K562 (cell line): ENCODE data around the gene LAT. TPM values are rescaled to one million over a fixed set of nuclear protein-coding genes. Genes with fewer than 3 reads are reported as not detected.

Source experiments
- CCNT2 ChIP-seq: IDR thresholded peaks from 2 replicates; pipeline ENCODE4 v1.6.1; 2011; ENCODE audit warnings: borderline replicate concordance, low read depth, mild to moderate bottlenecking, moderate library complexity, mixed read lengths, low read length; ENCODE audit not compliant: insufficient read length; ENCODE audit errors: extremely low read depth
- CXXC5 ChIP-seq: fragments of 250-450 bp; sonication (Bioruptor Pico); IDR thresholded peaks from 2 replicates; pipeline ENCODE4 v1.8.0; 2022; ENCODE audit warnings: inconsistent platforms, mild to moderate bottlenecking, moderate library complexity
- DACH1 ChIP-seq: fragments of 450-650 bp; IDR thresholded peaks from 2 replicates; pipeline ENCODE4 v1.6.1; 2018; ENCODE audit not compliant: partially characterized antibody
- FOXP1 ChIP-seq: sonication (generic); formaldehyde crosslinking; IDR thresholded peaks from 2 replicates; pipeline ENCODE4 v1.8.0; 2022; ENCODE audit warnings: mild to moderate bottlenecking, missing genetic modification reagents
- GABPA ChIP-seq: fragments of 200-800 bp; sonication (Bioruptor generic); conservative IDR thresholded peaks from 2 replicates; pipeline ENCODE4 v1.6.1; 2016; ENCODE audit warnings: low read depth, missing genetic modification characterization, missing compliant biosample characterization
- MAZ ChIP-seq, 2 experiments: fragments of 450-650 bp in 1 of 2; sonication (generic) in 1 of 2; formaldehyde crosslinking; IDR thresholded peaks in 1 of 2; conservative IDR thresholded peaks in 1 of 2; 2 replicates each; pipeline versions ENCODE4 v1.4.0 to v1.5.0; 2020; ENCODE audit warnings: mild to moderate bottlenecking in 1 of 2, missing genetic modification reagents in 1 of 2
- NONO ChIP-seq, 2 experiments: fragments of 200-400 bp in 1 of 2; fragments of 450-650 bp in 1 of 2; formaldehyde crosslinking in 1 of 2; IDR thresholded peaks; 2 replicates each; pipeline ENCODE4 v1.6.1; 2017; ENCODE audit warnings: low read depth in 2 of 2, mild to moderate bottlenecking in 2 of 2, moderate library complexity in 2 of 2, low read length in 1 of 2
- NR2C1 ChIP-seq, 2 experiments: fragments of 450-650 bp; IDR thresholded peaks; 2 replicates each; pipeline ENCODE4 v1.6.1; 2017; ENCODE audit warnings: mild to moderate bottlenecking in 2 of 2, antibody characterized with exemption in 1 of 2, inconsistent platforms in 1 of 2, missing compliant biosample characterization in 1 of 2, missing genetic modification characterization in 1 of 2
- POLR2AphosphoS5 ChIP-seq: IDR thresholded peaks from 2 replicates; pipeline ENCODE4 v1.6.1; 2011; ENCODE audit warnings: mild to moderate bottlenecking, low read depth, low read length, moderate library complexity; ENCODE audit not compliant: control insufficient read depth, insufficient read depth
- ZNF197 ChIP-seq: fragments of 200-800 bp; sonication (Bioruptor generic); IDR thresholded peaks from 2 replicates; pipeline ENCODE4 v1.6.1; 2016; ENCODE audit warnings: low read depth, missing genetic modification characterization, missing compliant biosample characterization
- ZNF318 ChIP-seq, 2 experiments: fragments of 450-650 bp; IDR thresholded peaks; 2 replicates each; pipeline ENCODE4 v1.6.1; 2016; ENCODE audit warnings: mild to moderate bottlenecking in 2 of 2, borderline replicate concordance in 1 of 2, low read depth in 1 of 2, moderate library complexity in 1 of 2
- ZNF384 ChIP-seq: IDR thresholded peaks from 2 replicates; pipeline ENCODE4 v1.6.1; 2012; ENCODE audit warnings: low read depth, low read length, improper control_type of control experiment
- ZNF449 ChIP-seq: fragments of 250-450 bp; sonication (Bioruptor Pico); IDR thresholded peaks from 2 replicates; pipeline ENCODE4 v1.8.0; 2022; ENCODE audit warnings: moderate library complexity, mild to moderate bottlenecking, inconsistent platforms
- ZNF644 ChIP-seq: fragments of 200-800 bp; sonication (Bioruptor generic); IDR thresholded peaks from 2 replicates; pipeline ENCODE4 v1.6.1; 2016; ENCODE audit warnings: low read depth, missing genetic modification characterization, missing compliant biosample characterization
- polyA plus RNA-seq, 8 experiments: library from polyadenylated mRNA; depleted of rRNA in 4 of 8; stranded (reverse) in 5 of 8; unstranded in 3 of 8; fragments of >200 nt; fragmentation: Nextera tagmentation in 2 of 8; fragmentation: Illumina TruSeq in 1 of 8; extraction: Ambion mirVana in 2 of 8; extraction: Trizol in 1 of 8; gene quantifications; 2 replicates each; pipeline versions ENCODE4 v1.2.1 to v1.2.3, GENCODE V29; 2011 to 2014; ENCODE audit warnings: inconsistent platforms in 1 of 8, missing spikeins in 1 of 8
- total RNA-seq, 7 experiments: library from RNA; depleted of rRNA in 6 of 7; stranded (reverse); fragments of >200 nt in 6 of 7; fragmentation: Illumina TruSeq in 2 of 7; extraction: Trizol in 2 of 7; gene quantifications; 2 replicates each; pipeline versions ENCODE4 v1.2.1 to v1.2.3, GENCODE V29; 2011 to 2021; ENCODE audit warnings: low replicate concordance in 1 of 7

LAT gene
- total and polyA plus RNA-seq, 9 of the 15 experiments (the other 6 are each of a cell fraction or from before 2014, with no cell fraction given) = 0.40 to 4.2 (median 1.3) TPM

GRCh38 chr16:28974437-28975157 lies 10.3 kb upstream of the LAT start, which contains the start of gene SPNS1 (continued):
- TF ChIP-seq ZNF318 (IDR thresholded peaks at IDR 0.05; ENCODE audit: borderline replicate concordance in 1 of 2, low read depth in 1 of 2) = peak in 1 of 2 experiments; percentile 54; a peak in 1 of 4 replicates
- TF ChIP-seq FOXP1 (CRISPR knock-in tag) = peak; percentile 87
- TF ChIP-seq CXXC5 = peak; percentile 96
- TF ChIP-seq DACH1 = peak; percentile 22
- TF ChIP-seq POLR2AphosphoS5 = peak; percentile 45; the same call in 1 of the 2 replicates
- 0 out of 2 replicates have a peak, but pooled peaks have one; percentile 24 for TF ChIP-seq ZNF384
- peak; percentile 65 for TF ChIP-seq GABPA
- no peak for TF ChIP-seq ZNF197 (CRISPR knock-in tag)
- TF ChIP-seq CCNT2 = peak; percentile 78
- peak in 1 of 2 experiments; percentile 32; a peak in 1 of 4 replicates for TF ChIP-seq NONO (IDR thresholded peaks at IDR 0.05; ENCODE audit: low read depth in 2 of 2, low read length in 1 of 2)
- 0 out of 2 replicates have a peak, but pooled peaks have one; percentile 24 for TF ChIP-seq ZNF644
- TF ChIP-seq NR2C1 (IDR thresholded peaks at IDR 0.05) = peak; percentile 84
- peak; percentile 88 for TF ChIP-seq NR2C1 (tag; IDR thresholded peaks at IDR 0.05)
- TF ChIP-seq MAZ (CRISPR knock-in tag; conservative IDR thresholded peaks at IDR 0.05 in 1 of 2, IDR thresholded peaks at IDR 0.05 in 1 of 2) = peak; percentile 53 to 74
- 0 out of 2 replicates have a peak, but pooled peaks have one; percentile 29 for TF ChIP-seq ZNF449 (CRISPR knock-in tag)
